NOMO-1 treated with DMSO at 0.1 percent for 48 hours (cell line): ENCODE data around the gene PDIA6.
A peak's percentile ranks its signal among the peaks of the same experiment; 100 is the strongest.
"Not testable (repeated sequence)": the region's sequence is repeated elsewhere in the genome, so short reads cannot be mapped to it uniquely, and the experiment has no call there.

Source experiments
- DNase-seq: peaks from one replicate; lab custom pipeline; 2025; ENCODE audit not compliant: unreplicated experiment; lab: John Stamatoyannopoulos, UW

PDIA6 gene

DNA sequence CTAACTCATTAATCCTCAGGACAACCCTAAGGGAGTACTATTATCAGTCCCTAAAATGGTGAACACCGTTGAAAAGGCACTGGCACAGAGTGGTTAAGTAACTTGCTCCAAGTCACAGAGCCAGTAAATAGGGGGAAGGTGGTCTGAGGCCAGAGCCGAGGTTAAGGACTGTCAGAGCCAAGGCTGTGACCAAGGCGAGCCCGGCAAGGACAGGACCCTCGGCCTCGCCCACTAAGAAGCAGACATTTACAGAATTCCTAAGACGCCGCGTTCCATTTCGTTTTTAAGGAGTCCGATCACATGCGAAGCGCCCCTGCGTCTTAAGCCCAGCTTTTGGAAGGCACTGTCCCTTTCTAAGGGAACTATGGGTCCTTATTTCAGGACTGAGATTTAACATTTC lies 1.1 kb downstream of the PDIA6 start:
- no peak for DNase-seq

GRCh38 chr2:10810202-10811161 lies 2.1 kb downstream of the PDIA6 start:
- DNase-seq: peak; percentile 46

- DNase-seq: no peak
These were observed 6.0 kb downstream of the PDIA6 start for GRCh38 chr2:10806543-10806942.

DNA sequence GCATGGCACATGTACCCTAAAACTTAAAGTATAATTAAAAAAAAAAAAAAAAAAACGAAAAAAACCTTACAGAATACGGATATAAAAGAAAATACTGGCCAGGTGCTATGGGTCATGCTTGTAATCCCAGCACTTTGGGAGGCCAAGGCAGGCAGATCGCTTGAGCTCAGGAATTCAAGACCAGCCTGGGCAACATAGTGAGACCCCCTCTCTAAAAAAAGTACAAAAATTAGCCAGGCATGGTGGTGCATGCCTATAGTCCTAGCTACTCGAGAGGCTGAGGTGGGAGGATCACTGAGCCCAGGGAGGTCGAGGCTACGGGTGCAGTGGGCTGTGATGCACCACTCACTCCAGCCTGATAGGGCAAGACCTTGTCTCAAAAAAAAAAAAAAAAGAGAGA lies 6.6 kb downstream of the PDIA6 start:
- not testable (repeated sequence) for DNase-seq

- DNase-seq: no peak
These were observed 9.9 kb downstream of the PDIA6 start for GRCh38 chr2:10802657-10803056.

DNA sequence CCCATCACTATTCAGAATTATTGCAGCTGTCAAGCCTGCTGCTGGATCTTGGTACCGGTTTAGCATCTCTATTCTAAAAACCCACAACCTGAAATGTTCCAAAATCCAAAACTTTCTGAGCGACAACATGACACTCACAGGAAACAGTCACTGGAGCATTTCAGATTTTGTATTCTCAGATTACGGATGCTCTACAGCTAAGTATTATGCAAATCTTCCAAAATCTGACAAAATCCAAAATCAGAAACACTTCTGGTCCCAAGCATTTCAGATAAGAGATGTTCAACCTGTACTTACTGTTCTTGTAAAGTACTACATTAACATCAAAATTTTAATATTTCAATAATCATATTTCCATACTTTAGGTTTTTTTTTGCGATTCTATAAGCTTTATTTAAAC lies 12.4 kb downstream of the PDIA6 start:
- DNase-seq: no peak

GRCh38 chr2:10798783-10799182 lies 13.8 kb downstream of the PDIA6 start:
- no peak for DNase-seq

- DNase-seq: no peak
These were observed 15.9 kb downstream of the PDIA6 start for GRCh38 chr2:10796703-10797102.

- DNase-seq: no peak
These were observed 17.0 kb downstream of the PDIA6 start for GRCh38 chr2:10795508-10796046.

DNA sequence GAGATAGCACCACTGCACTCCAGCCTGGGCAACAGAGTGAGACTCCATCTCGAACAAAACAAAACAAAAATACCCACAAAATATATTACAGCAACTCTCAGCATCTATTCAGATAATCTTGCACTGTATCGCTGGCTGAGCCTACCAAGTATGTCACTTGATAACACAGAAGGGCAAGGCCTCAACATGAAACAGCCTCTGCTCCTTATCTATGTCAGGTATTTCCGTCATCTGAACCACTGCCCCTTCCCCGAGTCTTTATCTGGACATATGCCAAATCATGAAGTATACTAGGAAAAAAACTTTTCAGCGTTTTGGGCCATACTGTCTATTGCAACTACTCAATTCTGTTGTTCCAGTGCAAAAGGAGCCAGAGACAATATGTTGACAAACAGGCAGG lies 17.7 kb downstream of the PDIA6 start:
- no peak for DNase-seq

- no peak for DNase-seq
These were observed 18.8 kb downstream of the PDIA6 start for GRCh38 chr2:10793816-10794215.

DNA sequence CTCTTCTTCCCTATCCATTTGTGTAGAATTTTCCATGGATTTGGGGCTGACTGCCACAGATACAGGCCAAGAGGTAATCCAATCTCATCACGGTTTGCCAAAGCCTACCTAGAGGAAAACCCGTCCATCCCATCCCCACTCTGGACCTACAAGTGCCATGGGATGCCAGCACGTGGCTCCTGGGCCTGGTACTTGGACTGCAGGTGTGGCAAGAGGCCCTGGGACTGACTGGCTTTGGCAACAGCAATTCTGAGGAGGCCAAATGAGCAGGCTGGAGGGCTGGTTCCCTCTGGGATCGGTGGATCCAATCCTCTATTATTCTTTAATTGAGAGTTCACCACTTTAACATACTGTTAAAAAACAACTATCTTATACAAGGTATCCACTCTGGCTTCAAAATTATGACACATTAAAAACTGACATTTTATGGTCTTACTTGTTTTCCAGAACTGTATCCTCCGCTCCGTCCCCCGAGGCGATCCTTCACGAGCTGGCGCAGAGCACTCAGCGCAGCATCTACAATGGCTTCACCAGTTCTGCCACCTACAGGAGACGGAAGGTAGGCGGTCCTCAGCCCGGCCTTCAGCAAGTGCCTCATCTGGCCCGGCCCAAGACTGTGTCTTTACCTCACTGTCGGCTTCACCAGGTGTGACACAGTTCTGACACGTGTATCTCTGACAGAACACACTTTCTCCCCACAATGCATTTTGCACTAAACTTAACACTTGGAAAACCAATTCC lies 19.8 kb downstream of the PDIA6 start:
- DNase-seq: no peak

GRCh38 chr2:10792001-10792634 lies 20.5 kb downstream of the PDIA6 start:
- no peak for DNase-seq

DNA sequence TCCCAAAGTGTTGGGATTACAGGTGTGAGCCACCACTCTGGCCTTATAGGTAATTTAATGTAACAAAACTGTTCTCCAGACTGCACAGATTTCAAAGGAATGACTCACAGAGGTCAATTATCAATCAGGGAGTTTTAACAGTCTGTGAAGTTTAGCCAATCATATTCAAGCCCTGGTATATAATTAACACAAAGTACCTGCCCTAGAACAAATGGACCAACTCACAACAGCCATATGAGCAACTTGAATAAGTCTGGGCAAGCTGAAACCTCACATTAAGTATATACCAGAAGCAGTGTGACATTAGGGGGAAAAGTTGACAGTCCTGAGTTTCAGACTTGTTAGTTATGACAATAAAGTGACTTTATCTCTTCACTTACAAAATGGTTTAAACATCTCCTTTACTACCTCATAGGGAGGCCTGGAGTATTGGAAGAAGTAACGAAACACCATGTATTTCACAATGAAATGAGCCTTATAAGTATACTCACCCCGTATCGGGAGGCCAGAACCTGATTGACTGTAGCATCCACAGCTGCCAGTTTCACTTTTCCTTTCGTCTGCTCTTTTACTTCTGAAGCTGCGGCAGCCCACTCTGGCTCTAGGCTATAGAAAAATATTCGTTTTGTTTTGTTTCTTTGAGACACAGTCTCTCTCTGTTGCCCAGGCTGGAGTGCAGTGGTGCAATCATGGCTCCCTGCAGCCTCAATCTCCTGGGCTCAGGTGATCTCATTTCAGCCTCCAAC lies 22.2 kb downstream of the PDIA6 start:
- no peak for DNase-seq

GRCh38 chr2:10788855-10789254 lies 23.7 kb downstream of the PDIA6 start:
- no peak for DNase-seq

GRCh38 chr2:10787176-10787968 lies 25.2 kb downstream of the PDIA6 start:
- peak; percentile 8 for DNase-seq

- DNase-seq: no peak
These were observed 26.2 kb downstream of the PDIA6 start for GRCh38 chr2:10786240-10786982.

- no peak for DNase-seq
These were observed 27.3 kb downstream of the PDIA6 start for GRCh38 chr2:10785260-10785659.

DNA sequence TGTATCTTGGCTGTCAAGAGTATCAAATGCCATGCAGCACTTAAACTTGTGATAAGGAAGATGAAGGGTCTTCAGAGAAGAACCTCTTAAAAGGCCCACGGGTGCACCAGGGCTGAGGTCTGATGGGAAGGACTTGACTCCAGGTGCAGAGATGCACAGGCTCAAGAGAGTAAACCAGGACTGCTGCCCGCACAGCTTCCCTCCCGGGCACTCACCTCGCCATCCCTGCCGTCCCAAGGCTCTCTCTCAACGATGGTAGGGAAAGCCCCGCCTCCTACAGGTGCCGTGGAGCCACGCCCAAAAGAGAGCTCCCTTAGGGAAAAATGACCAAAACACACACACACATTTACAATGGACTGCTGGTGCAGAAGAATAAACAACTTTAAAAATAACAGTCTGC lies 27.9 kb downstream of the PDIA6 start:
- DNase-seq: no peak
